ENCODE data around the gene RNF115. TPM values are rescaled to one million over a fixed set of nuclear protein-coding genes. Genes with fewer than 3 reads are reported as not detected.

RNF115 gene
- total and polyA plus RNA-seq, 12 donors = 8.3 to 19.2 (median 12.4) TPM

- Histone ChIP-seq H3K9me3 (replicated peaks in 1 of 3) (no peaks in the 10 kb centered on the region), H3K27ac (no peak within 1 kb of the TSS), H3K27me3 (no peaks in the 10 kb centered on the region), H3K4me1 (replicated peaks in 1 of 2) (peaks cover 0 to 13% of the 10 kb centered on the region in 2 donors), H3K4me3 (no peak within 1 kb of the TSS), H3K36me3 (replicated peaks in 1 of 2) (no peaks in the 10 kb centered on the region)
- intact Hi-C loops (cut with DNase I) = no loop called here
- DNase-seq = peak in 2 of 7 donors; percentile 31 to 37
- TF ChIP-seq, protein P1, sequence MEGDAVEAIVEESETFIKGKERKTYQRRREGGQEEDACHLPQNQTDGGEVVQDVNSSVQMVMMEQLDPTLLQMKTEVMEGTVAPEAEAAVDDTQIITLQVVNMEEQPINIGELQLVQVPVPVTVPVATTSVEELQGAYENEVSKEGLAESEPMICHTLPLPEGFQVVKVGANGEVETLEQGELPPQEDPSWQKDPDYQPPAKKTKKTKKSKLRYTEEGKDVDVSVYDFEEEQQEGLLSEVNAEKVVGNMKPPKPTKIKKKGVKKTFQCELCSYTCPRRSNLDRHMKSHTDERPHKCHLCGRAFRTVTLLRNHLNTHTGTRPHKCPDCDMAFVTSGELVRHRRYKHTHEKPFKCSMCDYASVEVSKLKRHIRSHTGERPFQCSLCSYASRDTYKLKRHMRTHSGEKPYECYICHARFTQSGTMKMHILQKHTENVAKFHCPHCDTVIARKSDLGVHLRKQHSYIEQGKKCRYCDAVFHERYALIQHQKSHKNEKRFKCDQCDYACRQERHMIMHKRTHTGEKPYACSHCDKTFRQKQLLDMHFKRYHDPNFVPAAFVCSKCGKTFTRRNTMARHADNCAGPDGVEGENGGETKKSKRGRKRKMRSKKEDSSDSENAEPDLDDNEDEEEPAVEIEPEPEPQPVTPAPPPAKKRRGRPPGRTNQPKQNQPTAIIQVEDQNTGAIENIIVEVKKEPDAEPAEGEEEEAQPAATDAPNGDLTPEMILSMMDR (IDR thresholded peaks at IDR 0.05) = no peak
- TF ChIP-seq POLR2A (IDR thresholded peaks at IDR 0.05) = no peak
- 84 to 94% (median 85%) methylated on average over 9 of the region's 9 CpGs for WGBS, 4 donors
Measured at GRCh38 chr1:145707183-145707867, 116.6 kb downstream of the RNF115 start, which contains the start of gene PDZK1. TSS of gene PDZK1 (minus strand) at chr1:145707368. CDS start at chr1:145688021, 19,347 bp downstream.

- intact Hi-C loops (cut with DNase I) = no loop called here
- TF ChIP-seq, protein P1 (IDR thresholded peaks at IDR 0.05) = no peak
- TF ChIP-seq POLR2A (IDR thresholded peaks at IDR 0.05) = no peak
- no peak overlapping the region for H3K4me3 ChIP-seq
Measured at GRCh38 chr1:145706086-145706664, 117.7 kb downstream of the RNF115 start.

DNA sequence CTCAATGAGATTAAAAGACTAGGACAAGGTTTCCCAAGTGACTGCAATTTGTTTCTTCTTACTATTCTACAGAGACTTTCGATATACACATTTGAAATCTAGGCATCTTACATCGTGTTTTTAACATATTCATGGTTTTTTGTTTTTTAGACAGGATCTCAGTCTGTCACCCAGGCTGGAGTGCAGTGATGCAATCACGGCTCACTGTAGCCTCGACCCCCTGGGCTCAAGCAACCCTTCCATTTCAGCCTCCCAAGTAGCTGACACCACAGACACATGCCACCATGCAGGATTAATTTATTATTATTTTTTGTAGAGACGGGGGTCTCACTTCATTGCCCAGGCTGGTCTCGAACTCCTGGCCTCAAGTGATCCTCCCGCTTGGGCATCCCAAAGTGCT is 118.3 kb downstream of the RNF115 start:
- no peak for DNase-seq
- TF ChIP-seq, protein P1 (IDR thresholded peaks at IDR 0.05) = no peak
- TF ChIP-seq POLR2A (IDR thresholded peaks at IDR 0.05) = no peak
- Histone ChIP-seq H3K27me3 (no peaks in the 10 kb centered on the region), H3K9me3 (replicated peaks in 1 of 3) (no peaks in the 10 kb centered on the region), H3K4me1 (replicated peaks in 1 of 2) (peaks cover 0 to 13% of the 10 kb centered on the region in 2 donors), H3K4me3 (no peak overlapping the region), H3K36me3 (replicated peaks in 1 of 2) (no peaks in the 10 kb centered on the region), H3K27ac (no peak overlapping the region)
- 89 to 93% (median 90%) methylated on average over 7 of the region's 7 CpGs for WGBS, 4 donors
- intact Hi-C loops (cut with DNase I) = no loop called here

More at GRCh38 chr1:145706086-145706664, 117.7 kb downstream of the RNF115 start:
- DNase-seq = no peak
- H3K27ac ChIP-seq = no peak overlapping the region
- no peaks in the 10 kb centered on the region for H3K27me3 ChIP-seq
- peaks cover 0 to 13% of the 10 kb centered on the region in 2 donors for H3K4me1 ChIP-seq (replicated peaks in 1 of 2)
- WGBS, 4 donors = 88 to 94% (median 92%) methylated on average over 2 of the region's 2 CpGs
- no peaks in the 10 kb centered on the region for H3K9me3 ChIP-seq (replicated peaks in 1 of 3)
- H3K36me3 ChIP-seq (replicated peaks in 1 of 2) = no peaks in the 10 kb centered on the region

DNA sequence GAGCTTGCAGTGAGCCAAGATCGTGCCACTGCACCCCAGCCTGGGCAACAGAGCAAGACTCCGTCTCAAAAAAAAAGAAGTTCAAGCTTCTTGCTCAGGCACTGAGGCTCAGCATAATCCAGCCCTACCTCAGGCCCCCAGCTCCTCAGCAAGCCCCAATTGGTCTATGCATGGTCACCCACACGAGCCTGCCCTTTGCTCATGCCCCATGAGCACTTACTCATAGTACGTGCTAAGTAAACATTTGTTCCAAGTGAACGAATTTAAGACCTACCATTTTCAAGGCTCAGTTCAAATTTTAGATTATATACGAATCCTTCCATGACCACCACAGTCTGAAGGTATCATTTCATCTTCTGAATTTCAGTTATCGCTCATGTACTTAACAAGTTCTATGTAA is 121.1 kb downstream of the RNF115 start:
- H3K4me3 ChIP-seq = no peak overlapping the region
- DNase-seq = no peak
- TF ChIP-seq POLR2A (IDR thresholded peaks at IDR 0.05) = no peak
- TF ChIP-seq, protein P1 (IDR thresholded peaks at IDR 0.05) = no peak
- H3K36me3 ChIP-seq (replicated peaks in 1 of 2) = no peaks in the 10 kb centered on the region
- H3K27me3 ChIP-seq = no peaks in the 10 kb centered on the region
- intact Hi-C loops (cut with DNase I) = no loop called here
- 88 to 92% (median 89%) methylated on average over 7 of the region's 7 CpGs for WGBS, 4 donors
- no peak overlapping the region for H3K27ac ChIP-seq
- H3K9me3 ChIP-seq (replicated peaks in 1 of 3) = no peaks in the 10 kb centered on the region
- H3K4me1 ChIP-seq (replicated peaks in 1 of 2) = peaks cover 0 to 7% of the 10 kb centered on the region in 2 donors
